ENCODE data around the gene NGRN.

DNA sequence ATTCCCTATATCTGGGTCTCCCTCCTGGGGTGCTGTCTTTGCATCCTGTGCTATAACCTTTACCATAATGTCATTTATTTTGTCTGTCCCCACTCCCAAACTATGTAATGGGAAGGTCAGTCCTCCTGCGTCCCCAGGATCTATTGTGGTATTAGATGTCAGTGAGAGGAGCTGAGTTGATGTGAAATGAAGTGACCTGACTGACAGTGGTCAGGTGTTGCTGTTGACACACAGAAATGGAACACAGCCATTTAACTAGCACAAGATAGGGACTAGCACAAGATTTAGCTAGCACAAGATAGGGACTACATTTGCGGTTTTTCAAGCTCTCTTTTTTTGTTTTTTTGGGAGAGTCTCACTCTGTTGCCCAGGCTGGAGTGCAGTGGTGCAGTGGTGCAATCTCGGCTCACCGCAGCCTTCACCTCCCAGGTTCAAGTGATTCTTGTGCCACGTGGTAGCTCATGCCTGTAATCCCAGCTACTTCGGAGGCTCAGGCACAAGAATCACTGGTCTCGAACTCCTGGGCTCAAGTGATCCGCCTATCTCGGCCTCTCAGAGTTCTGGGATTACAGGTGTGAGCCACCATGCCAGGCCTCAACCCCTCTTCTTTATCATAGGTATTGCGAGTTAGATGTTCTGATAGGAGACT lies 5.2 kb downstream of the NGRN start:
- TF ChIP-seq POLR2AphosphoS5 (IDR thresholded peaks at IDR 0.05; ENCODE audit: low read depth, low read length) (no peak), PAX5 (IDR thresholded peaks at IDR 0.05; ENCODE audit: insufficient read depth, low read length, severe bottlenecking) (no peak)

All from GM12891 (cell line).